HepG2 (cell line): Measurements from ENCODE around the gene RBP4. TPM values are rescaled to one million over a fixed set of nuclear protein-coding genes. Genes with fewer than 3 reads are reported as not detected.
A peak's percentile ranks its signal among the peaks of the same experiment; 100 is the strongest.

ENCODE experiments used
- AHR ChIP-seq: IDR thresholded peaks from 2 replicates; pipeline ENCODE4 v1.6.1; 2018; ENCODE audit warnings: missing genetic modification reagents, missing compliant biosample characterization
- BATF2 ChIP-seq: sonication (generic); formaldehyde crosslinking; IDR thresholded peaks from 2 replicates; pipeline ENCODE4 v1.8.0; 2022; ENCODE audit warnings: mild to moderate bottlenecking, missing genetic modification reagents, moderate library complexity
- BRD4 ChIP-seq: sonication (generic); formaldehyde crosslinking; IDR thresholded peaks from 2 replicates; pipeline ENCODE4 v1.4.0; 2020; ENCODE audit warnings: missing genetic modification reagents
- CENPX ChIP-seq: sonication (generic); formaldehyde crosslinking; IDR thresholded peaks from 2 replicates; pipeline ENCODE4 v1.9.0; 2021; ENCODE audit warnings: mild to moderate bottlenecking, missing genetic modification reagents, moderate library complexity
- DR1 ChIP-seq: sonication (generic); formaldehyde crosslinking; IDR thresholded peaks from 2 replicates; pipeline ENCODE4 v1.8.0; 2021; ENCODE audit warnings: mild to moderate bottlenecking, missing genetic modification reagents, inconsistent platforms
- ELF3 ChIP-seq: IDR thresholded peaks from 2 replicates; pipeline ENCODE4 v1.6.1; 2016; ENCODE audit warnings: missing genetic modification reagents, missing compliant biosample characterization
- FLYWCH1 ChIP-seq: sonication (generic); formaldehyde crosslinking; IDR thresholded peaks from 2 replicates; pipeline ENCODE4 v1.8.1; 2023; ENCODE audit warnings: mild to moderate bottlenecking, missing genetic modification reagents
- FOXC1 ChIP-seq: sonication (generic); formaldehyde crosslinking; IDR thresholded peaks from 2 replicates; pipeline ENCODE4 v1.8.0; 2022; ENCODE audit warnings: mild to moderate bottlenecking, missing genetic modification reagents, borderline replicate concordance
- HNRNPH1 ChIP-seq: fragments of 200-400 bp; formaldehyde crosslinking; optimal IDR thresholded peaks from 2 replicates; pipeline ENCODE3; 2017; ENCODE audit warnings: mild to moderate bottlenecking, low read depth, low read length
- HOXA3 ChIP-seq: sonication (generic); formaldehyde crosslinking; IDR thresholded peaks from 2 replicates; pipeline ENCODE4 v1.5.0; 2020; ENCODE audit warnings: missing genetic modification reagents
- ISL2 ChIP-seq: sonication (generic); formaldehyde crosslinking; IDR thresholded peaks from 2 replicates; pipeline ENCODE4 v1.5.0; 2020; ENCODE audit warnings: missing genetic modification reagents
- KLF13 ChIP-seq: sonication (generic); formaldehyde crosslinking; IDR thresholded peaks from 2 replicates; pipeline ENCODE4 v1.4.0; 2020; ENCODE audit warnings: mild to moderate bottlenecking, missing genetic modification reagents
- LBX2 ChIP-seq: sonication (generic); formaldehyde crosslinking; IDR thresholded peaks from 2 replicates; pipeline ENCODE4 v1.5.0; 2020; ENCODE audit warnings: missing genetic modification reagents, mild to moderate bottlenecking, borderline replicate concordance
- RBFOX2 ChIP-seq: fragments of 200-400 bp; formaldehyde crosslinking; IDR thresholded peaks from 2 replicates; pipeline ENCODE4 v1.6.1; 2017; ENCODE audit warnings: low read depth, mild to moderate bottlenecking, low read length
- YEATS4 ChIP-seq: sonication (generic); formaldehyde crosslinking; IDR thresholded peaks from 2 replicates; pipeline ENCODE4 v1.4.0; 2020; ENCODE audit warnings: missing genetic modification reagents, borderline replicate concordance
- ZMYM2 ChIP-seq: sonication (generic); formaldehyde crosslinking; IDR thresholded peaks from 2 replicates; pipeline ENCODE4 v1.8.0; 2022; ENCODE audit warnings: mild to moderate bottlenecking, missing genetic modification reagents
- ZNF224 ChIP-seq: sonication (generic); formaldehyde crosslinking; IDR thresholded peaks from 2 replicates; pipeline ENCODE4 v1.5.0; 2020; ENCODE audit warnings: mild to moderate bottlenecking, missing genetic modification reagents
- ZNF251 ChIP-seq: sonication (generic); formaldehyde crosslinking; IDR thresholded peaks from 2 replicates; pipeline ENCODE4 v1.9.0; 2021; ENCODE audit warnings: mild to moderate bottlenecking, missing genetic modification reagents
- ZNF264 ChIP-seq: sonication (generic); formaldehyde crosslinking; IDR thresholded peaks from 2 replicates; pipeline ENCODE4 v1.4.0; 2020; ENCODE audit warnings: missing genetic modification reagents
- ZNF563 ChIP-seq: sonication (generic); formaldehyde crosslinking; IDR thresholded peaks from 2 replicates; pipeline ENCODE4 v1.8.0; 2022; ENCODE audit warnings: mild to moderate bottlenecking, moderate library complexity, missing genetic modification reagents
- ZNF607 ChIP-seq: sonication (generic); formaldehyde crosslinking; IDR thresholded peaks from 2 replicates; pipeline ENCODE4 v1.5.1; 2020; ENCODE audit warnings: missing genetic modification reagents, mild to moderate bottlenecking, borderline replicate concordance
- ZSCAN30 ChIP-seq: sonication (generic); formaldehyde crosslinking; IDR thresholded peaks from 2 replicates; pipeline ENCODE4 v1.5.0; 2020; ENCODE audit warnings: mild to moderate bottlenecking, missing genetic modification reagents
- polyA plus RNA-seq, 8 experiments: library from polyadenylated mRNA; depleted of rRNA in 3 of 8; stranded (reverse) in 7 of 8; unstranded in 1 of 8; fragments of >200 nt; fragmentation: Illumina TruSeq in 4 of 8; extraction: Trizol in 4 of 8; gene quantifications; 2 replicates each; pipeline versions ENCODE4 v1.2.1 to v1.2.3, GENCODE V29; 2011 to 2016; ENCODE audit warnings: low read depth in 4 of 8, missing spikeins in 1 of 8, mixed read lengths in 1 of 8; ENCODE audit not compliant: insufficient read depth in 1 of 8
- total RNA-seq, 5 experiments: library from RNA; depleted of rRNA; stranded (reverse); fragments of >200 nt; fragmentation: Illumina TruSeq; extraction: Trizol; gene quantifications; 2 replicates each; pipeline ENCODE4 v1.2.3, GENCODE V29; 2016; ENCODE audit warnings: low read depth in 1 of 5
- TF ChIP-seq, protein P1 (sequence below): sonication (generic); formaldehyde crosslinking; IDR thresholded peaks from 2 replicates; pipeline ENCODE4 v1.5.0; 2020; ENCODE audit warnings: missing genetic modification reagents
- TF ChIP-seq, protein P2 (sequence below): sonication (generic); formaldehyde crosslinking; IDR thresholded peaks from 2 replicates; pipeline ENCODE4 v1.4.0; 2020; ENCODE audit warnings: missing genetic modification reagents
- TF ChIP-seq, protein P3 (sequence below): sonication (generic); formaldehyde crosslinking; IDR thresholded peaks from 2 replicates; pipeline ENCODE4 v1.5.1; 2020; ENCODE audit warnings: missing genetic modification reagents, mild to moderate bottlenecking, borderline replicate concordance

Gene RBP4
- total and polyA plus RNA-seq, 2 of the 13 experiments (the other 11 are each of a cell fraction or from before 2014, with no cell fraction given) = 642 to 931 TPM

GRCh38 chr10:93601146-93601773 lies at the start of gene RBP4 (continued):
- peak; percentile 58; the same call in 1 of the 2 replicates for TF ChIP-seq ZSCAN30 (CRISPR knock-in tag)
- peak; percentile 87 for TF ChIP-seq DR1
- TF ChIP-seq RBFOX2 = peak; percentile 98
- TF ChIP-seq, protein P1, sequence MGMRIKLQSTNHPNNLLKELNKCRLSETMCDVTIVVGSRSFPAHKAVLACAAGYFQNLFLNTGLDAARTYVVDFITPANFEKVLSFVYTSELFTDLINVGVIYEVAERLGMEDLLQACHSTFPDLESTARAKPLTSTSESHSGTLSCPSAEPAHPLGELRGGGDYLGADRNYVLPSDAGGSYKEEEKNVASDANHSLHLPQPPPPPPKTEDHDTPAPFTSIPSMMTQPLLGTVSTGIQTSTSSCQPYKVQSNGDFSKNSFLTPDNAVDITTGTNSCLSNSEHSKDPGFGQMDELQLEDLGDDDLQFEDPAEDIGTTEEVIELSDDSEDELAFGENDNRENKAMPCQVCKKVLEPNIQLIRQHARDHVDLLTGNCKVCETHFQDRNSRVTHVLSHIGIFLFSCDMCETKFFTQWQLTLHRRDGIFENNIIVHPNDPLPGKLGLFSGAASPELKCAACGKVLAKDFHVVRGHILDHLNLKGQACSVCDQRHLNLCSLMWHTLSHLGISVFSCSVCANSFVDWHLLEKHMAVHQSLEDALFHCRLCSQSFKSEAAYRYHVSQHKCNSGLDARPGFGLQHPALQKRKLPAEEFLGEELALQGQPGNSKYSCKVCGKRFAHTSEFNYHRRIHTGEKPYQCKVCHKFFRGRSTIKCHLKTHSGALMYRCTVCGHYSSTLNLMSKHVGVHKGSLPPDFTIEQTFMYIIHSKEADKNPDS (CRISPR knock-in tag) = peak; percentile 62; the same call in 1 of the 2 replicates
- TF ChIP-seq KLF13 (CRISPR knock-in tag) = no peak
- TF ChIP-seq YEATS4 (CRISPR knock-in tag) = peak; percentile 87; the same call in 1 of the 2 replicates
- TF ChIP-seq ZNF563 (CRISPR knock-in tag) = peak; percentile 93
- TF ChIP-seq, protein P2, sequence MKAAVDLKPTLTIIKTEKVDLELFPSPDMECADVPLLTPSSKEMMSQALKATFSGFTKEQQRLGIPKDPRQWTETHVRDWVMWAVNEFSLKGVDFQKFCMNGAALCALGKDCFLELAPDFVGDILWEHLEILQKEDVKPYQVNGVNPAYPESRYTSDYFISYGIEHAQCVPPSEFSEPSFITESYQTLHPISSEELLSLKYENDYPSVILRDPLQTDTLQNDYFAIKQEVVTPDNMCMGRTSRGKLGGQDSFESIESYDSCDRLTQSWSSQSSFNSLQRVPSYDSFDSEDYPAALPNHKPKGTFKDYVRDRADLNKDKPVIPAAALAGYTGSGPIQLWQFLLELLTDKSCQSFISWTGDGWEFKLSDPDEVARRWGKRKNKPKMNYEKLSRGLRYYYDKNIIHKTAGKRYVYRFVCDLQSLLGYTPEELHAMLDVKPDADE (CRISPR knock-in tag) = 0 out of 2 replicates have a peak, but pooled peaks have one; percentile 46
- peak; percentile 43; the same call in 1 of the 2 replicates for TF ChIP-seq ZNF251 (CRISPR knock-in tag)
- peak; percentile 89 for TF ChIP-seq FOXC1 (CRISPR knock-in tag)
- TF ChIP-seq BRD4 (CRISPR knock-in tag) = peak; percentile 69; the same call in 1 of the 2 replicates
- peak; percentile 41; the same call in 1 of the 2 replicates for TF ChIP-seq ELF3 (CRISPR knock-in tag)
- 0 out of 2 replicates have a peak, but pooled peaks have one; percentile 30 for TF ChIP-seq FLYWCH1
- TF ChIP-seq BATF2 (CRISPR knock-in tag) = no peak; the same call in 1 of the 2 replicates
- no peak for TF ChIP-seq CENPX (CRISPR knock-in tag)
- TF ChIP-seq ISL2 = peak; percentile 83
- TF ChIP-seq ZNF224 (CRISPR knock-in tag) = peak; percentile 80; the same call in 1 of the 2 replicates
- 0 out of 2 replicates have a peak, but pooled peaks have one; percentile 33 for TF ChIP-seq LBX2 (CRISPR knock-in tag)
- TF ChIP-seq, protein P3, sequence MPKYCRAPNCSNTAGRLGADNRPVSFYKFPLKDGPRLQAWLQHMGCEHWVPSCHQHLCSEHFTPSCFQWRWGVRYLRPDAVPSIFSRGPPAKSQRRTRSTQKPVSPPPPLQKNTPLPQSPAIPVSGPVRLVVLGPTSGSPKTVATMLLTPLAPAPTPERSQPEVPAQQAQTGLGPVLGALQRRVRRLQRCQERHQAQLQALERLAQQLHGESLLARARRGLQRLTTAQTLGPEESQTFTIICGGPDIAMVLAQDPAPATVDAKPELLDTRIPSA (CRISPR knock-in tag) = no peak
- peak; percentile 67; the same call in 1 of the 2 replicates for TF ChIP-seq AHR
- peak; percentile 3 for TF ChIP-seq HNRNPH1
- TF ChIP-seq ZNF264 (CRISPR knock-in tag) = 0 out of 2 replicates have a peak, but pooled peaks have one; percentile 49
- TF ChIP-seq HOXA3 (CRISPR knock-in tag) = peak; percentile 80
- no peak for TF ChIP-seq ZMYM2
- TF ChIP-seq ZNF607 = peak; percentile 27; the same call in 1 of the 2 replicates
